Panc1 (cell line): Measurements from ENCODE around the gene SLC24A4. TPM values are rescaled to one million over a fixed set of nuclear protein-coding genes. Genes with fewer than 3 reads are reported as not detected.

Source experiments
- ATAC-seq: fragments of 200-7000 bp; cut with Tn5 transposase; 2 replicates; pipeline ENCODE4 v1.9.1; 2020; ENCODE audit warnings: mild to moderate bottlenecking, moderate library complexity
- BruUV-seq: library from RNA; stranded (reverse); fragments of 400-500 nt; replicated peaks from 2 replicates; lab custom pipeline; 2021; lab: Mats Ljungman, UMichigan
- CTCF ChIA-PET: fragments of 300-600 bp; sonication (Branson Sonifier 250); formaldehyde crosslinking; loops from one replicate; lab custom pipeline; 2022; ENCODE audit warnings: antibody characterized with exemption; lab: Charles Lee
- POLR2A ChIA-PET: fragments of 300-600 bp; sonication (Branson Sonifier 250); formaldehyde crosslinking; loops from one replicate; lab custom pipeline; 2022; ENCODE audit warnings: antibody characterized with exemption; lab: Charles Lee
- DNase-seq: peaks from one replicate; pipeline ENCODE4 v3.0.0-alpha.2; 2010; ENCODE audit warnings: low read depth, low spot score
- H3K27ac ChIP-seq: 2 replicates; pipeline ENCODE4 v1.5.1; 2011; ENCODE audit warnings: mild to moderate bottlenecking, low read length, inconsistent platforms
- H3K27me3 ChIP-seq: fragments of 200-500 bp; sonication (Bioruptor generic); 2 replicates; pipeline ENCODE4 v1.6.0; 2014; ENCODE audit warnings: low read length, inconsistent platforms; ENCODE audit not compliant: control insufficient read depth, insufficient read depth
- H3K36me3 ChIP-seq: fragments of 200-500 bp; sonication (Bioruptor generic); 2 replicates; pipeline ENCODE4 v1.5.1; 2014; ENCODE audit warnings: inconsistent platforms, mild to moderate bottlenecking, low read length, moderate library complexity; ENCODE audit not compliant: control insufficient read depth, insufficient read depth
- H3K4me1 ChIP-seq: 2 replicates; pipeline ENCODE4 v1.5.1; 2011; ENCODE audit warnings: inconsistent platforms, mild to moderate bottlenecking, low read length, moderate library complexity; ENCODE audit not compliant: control insufficient read depth, insufficient read depth
- H3K4me3 ChIP-seq, 2 experiments: 2 replicates each; pipeline ENCODE4 v1.5.1; 2011 to 2012; ENCODE audit warnings: low read depth in 2 of 2, low read length in 2 of 2, mild to moderate bottlenecking in 2 of 2, inconsistent platforms in 1 of 2, moderate library complexity in 1 of 2
- H3K9me3 ChIP-seq: fragments of 200-500 bp; sonication (Bioruptor generic); 2 replicates; pipeline ENCODE4 v1.5.1; 2014; ENCODE audit warnings: low read depth, mild to moderate bottlenecking, inconsistent platforms, low read length, moderate library complexity; ENCODE audit not compliant: control insufficient read depth, insufficient read depth
- POLR2AphosphoS5 ChIP-seq: IDR thresholded peaks from 2 replicates; pipeline ENCODE4 v1.6.1; 2012; ENCODE audit warnings: mild to moderate bottlenecking, low read depth, low read length, moderate library complexity
- SIN3A ChIP-seq: IDR thresholded peaks from 2 replicates; pipeline ENCODE4 v1.6.1; 2012; ENCODE audit warnings: low read depth, mild to moderate bottlenecking, low read length, moderate library complexity, borderline replicate concordance; ENCODE audit not compliant: insufficient read depth
- TCF7L2 ChIP-seq: IDR thresholded peaks from 2 replicates; pipeline ENCODE4 v1.6.1; 2011; ENCODE audit warnings: mild to moderate bottlenecking, low read depth, low read length, inconsistent platforms
- in situ Hi-C: cut with HindIII; loops from 2 replicates; pipeline ENCODE4 v1.10.0; 2016; ENCODE audit warnings: low sequenced_read_pairs, low pct_unique_long_range_greater_than_20kb
- intact Hi-C: fragments of 100-400 bp; cut with micrococcal nuclease; formaldehyde crosslinking; loops from one replicate; pipeline ENCODE4 v1.10.0; 2022; ENCODE audit not compliant: unreplicated experiment
- total RNA-seq: library from RNA; stranded (reverse); gene quantifications from one replicate; pipeline ENCODE4 v1.2.1, GENCODE V29; 2021; ENCODE audit not compliant: unreplicated experiment
- TF ChIP-seq, protein P1 (sequence below): fragments of 450-650 bp; IDR thresholded peaks from 2 replicates; pipeline ENCODE4 v1.5.1; 2017; ENCODE audit warnings: mild to moderate bottlenecking
- TF ChIP-seq, protein P2 (sequence below), 2 experiments: IDR thresholded peaks; 2 replicates each; pipeline ENCODE4 v1.6.1; 2011 to 2012; ENCODE audit warnings: low read depth in 2 of 2, control low read depth in 1 of 2, low read length in 1 of 2, mild to moderate bottlenecking in 1 of 2, moderate library complexity in 1 of 2; ENCODE audit not compliant: insufficient read depth in 1 of 2

Gene SLC24A4
- total RNA-seq, 1 experiment from 2014 or later, result not detected

DNA sequence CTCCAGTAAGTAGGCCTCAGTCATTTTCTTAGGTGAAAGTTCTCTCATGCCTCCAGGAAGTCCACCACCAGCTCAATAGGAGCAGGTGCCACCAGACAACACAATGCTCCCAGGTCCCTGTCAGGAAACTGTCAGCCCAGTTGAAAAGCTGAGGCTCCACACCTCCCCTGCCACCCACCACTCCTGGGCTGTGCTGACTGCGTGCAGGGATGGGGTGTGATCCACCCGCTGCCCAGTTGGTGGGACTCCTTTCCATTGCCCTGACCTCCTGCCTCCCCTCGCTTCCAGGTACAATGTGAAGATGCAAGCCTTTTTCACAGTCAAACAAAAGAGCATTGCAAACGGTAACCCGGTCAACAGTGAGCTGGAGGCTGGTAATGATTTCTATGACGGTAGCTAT lies 125.8 kb downstream of the SLC24A4 start:
- BruUV-seq, result no TSS peak

DNA sequence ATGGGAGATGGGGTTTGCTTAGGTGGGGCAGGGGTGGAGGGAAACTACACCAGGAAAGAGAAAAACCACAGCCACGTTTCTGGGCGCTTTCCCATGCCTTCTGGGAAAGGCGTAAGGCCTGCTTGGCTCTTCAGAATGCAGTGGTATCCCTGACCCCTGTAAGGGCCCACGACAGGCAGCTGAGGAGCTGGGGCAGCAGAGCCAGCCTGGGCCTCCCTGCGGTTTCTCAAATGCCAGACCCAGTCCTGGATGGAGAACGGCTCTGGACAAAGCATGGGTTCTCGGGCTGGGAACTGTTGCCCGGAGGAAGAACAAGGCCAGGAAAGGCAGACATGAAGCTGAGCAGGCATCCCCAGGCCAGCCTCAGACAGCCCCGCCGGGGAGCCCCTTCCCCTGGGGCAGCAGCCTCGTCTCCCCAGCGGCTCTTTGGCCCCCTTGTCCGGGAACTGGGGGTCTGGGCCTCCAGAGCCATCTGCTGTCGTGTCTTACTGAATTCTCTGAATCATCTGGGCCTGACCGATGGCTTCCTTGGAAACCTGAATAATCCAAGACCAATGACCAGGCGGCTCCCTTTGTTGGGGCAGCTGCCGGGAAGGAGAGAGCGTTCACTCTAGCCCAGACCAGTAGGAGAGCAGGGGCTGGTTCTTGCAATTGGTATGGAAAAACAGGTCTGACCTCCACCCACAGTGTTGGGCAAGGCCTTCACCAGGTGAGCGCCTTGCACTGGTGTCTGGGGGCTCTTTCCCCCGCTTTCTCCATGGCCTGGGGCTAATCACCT lies 126.6 kb downstream of the SLC24A4 start:
- Histone ChIP-seq H3K36me3 (no peaks in the 10 kb centered on the region), H3K4me3 (no peak overlapping the region), H3K27me3 (no peaks in the 10 kb centered on the region), H3K9me3 (no peaks in the 10 kb centered on the region), H3K4me1 (no peaks in the 10 kb centered on the region), H3K27ac (no peak overlapping the region)
- ATAC-seq, result no peak
- POLR2A ChIA-PET, result no interaction called here
- intact Hi-C loops, result no loop called here
- CTCF ChIA-PET, result no interaction called here
- no TSS peak for BruUV-seq
- no peak for DNase-seq
- in situ Hi-C loops, result no loop called here
- TF ChIP-seq TCF7L2, result no peak
- TF ChIP-seq POLR2AphosphoS5, result no peak
- TF ChIP-seq SIN3A, result no peak
- TF ChIP-seq, protein P1, sequence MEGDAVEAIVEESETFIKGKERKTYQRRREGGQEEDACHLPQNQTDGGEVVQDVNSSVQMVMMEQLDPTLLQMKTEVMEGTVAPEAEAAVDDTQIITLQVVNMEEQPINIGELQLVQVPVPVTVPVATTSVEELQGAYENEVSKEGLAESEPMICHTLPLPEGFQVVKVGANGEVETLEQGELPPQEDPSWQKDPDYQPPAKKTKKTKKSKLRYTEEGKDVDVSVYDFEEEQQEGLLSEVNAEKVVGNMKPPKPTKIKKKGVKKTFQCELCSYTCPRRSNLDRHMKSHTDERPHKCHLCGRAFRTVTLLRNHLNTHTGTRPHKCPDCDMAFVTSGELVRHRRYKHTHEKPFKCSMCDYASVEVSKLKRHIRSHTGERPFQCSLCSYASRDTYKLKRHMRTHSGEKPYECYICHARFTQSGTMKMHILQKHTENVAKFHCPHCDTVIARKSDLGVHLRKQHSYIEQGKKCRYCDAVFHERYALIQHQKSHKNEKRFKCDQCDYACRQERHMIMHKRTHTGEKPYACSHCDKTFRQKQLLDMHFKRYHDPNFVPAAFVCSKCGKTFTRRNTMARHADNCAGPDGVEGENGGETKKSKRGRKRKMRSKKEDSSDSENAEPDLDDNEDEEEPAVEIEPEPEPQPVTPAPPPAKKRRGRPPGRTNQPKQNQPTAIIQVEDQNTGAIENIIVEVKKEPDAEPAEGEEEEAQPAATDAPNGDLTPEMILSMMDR, result no peak
- TF ChIP-seq, protein P2, sequence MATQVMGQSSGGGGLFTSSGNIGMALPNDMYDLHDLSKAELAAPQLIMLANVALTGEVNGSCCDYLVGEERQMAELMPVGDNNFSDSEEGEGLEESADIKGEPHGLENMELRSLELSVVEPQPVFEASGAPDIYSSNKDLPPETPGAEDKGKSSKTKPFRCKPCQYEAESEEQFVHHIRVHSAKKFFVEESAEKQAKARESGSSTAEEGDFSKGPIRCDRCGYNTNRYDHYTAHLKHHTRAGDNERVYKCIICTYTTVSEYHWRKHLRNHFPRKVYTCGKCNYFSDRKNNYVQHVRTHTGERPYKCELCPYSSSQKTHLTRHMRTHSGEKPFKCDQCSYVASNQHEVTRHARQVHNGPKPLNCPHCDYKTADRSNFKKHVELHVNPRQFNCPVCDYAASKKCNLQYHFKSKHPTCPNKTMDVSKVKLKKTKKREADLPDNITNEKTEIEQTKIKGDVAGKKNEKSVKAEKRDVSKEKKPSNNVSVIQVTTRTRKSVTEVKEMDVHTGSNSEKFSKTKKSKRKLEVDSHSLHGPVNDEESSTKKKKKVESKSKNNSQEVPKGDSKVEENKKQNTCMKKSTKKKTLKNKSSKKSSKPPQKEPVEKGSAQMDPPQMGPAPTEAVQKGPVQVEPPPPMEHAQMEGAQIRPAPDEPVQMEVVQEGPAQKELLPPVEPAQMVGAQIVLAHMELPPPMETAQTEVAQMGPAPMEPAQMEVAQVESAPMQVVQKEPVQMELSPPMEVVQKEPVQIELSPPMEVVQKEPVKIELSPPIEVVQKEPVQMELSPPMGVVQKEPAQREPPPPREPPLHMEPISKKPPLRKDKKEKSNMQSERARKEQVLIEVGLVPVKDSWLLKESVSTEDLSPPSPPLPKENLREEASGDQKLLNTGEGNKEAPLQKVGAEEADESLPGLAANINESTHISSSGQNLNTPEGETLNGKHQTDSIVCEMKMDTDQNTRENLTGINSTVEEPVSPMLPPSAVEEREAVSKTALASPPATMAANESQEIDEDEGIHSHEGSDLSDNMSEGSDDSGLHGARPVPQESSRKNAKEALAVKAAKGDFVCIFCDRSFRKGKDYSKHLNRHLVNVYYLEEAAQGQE (IDR thresholded peaks at IDR 0.05; ENCODE audit: insufficient read depth in 1 of 2, low read depth in 2 of 2, low read length in 1 of 2), result no peak

More for the DNA sequence above, 125.8 kb downstream of the SLC24A4 start:
- H3K4me1 ChIP-seq, result no peaks in the 10 kb centered on the region
- intact Hi-C loops, result no loop called here
- no peak overlapping the region for H3K27ac ChIP-seq
- ATAC-seq, result no peak
- H3K27me3 ChIP-seq, result no peaks in the 10 kb centered on the region
- in situ Hi-C loops, result no loop called here
- TF ChIP-seq, protein P2 (IDR thresholded peaks at IDR 0.05; ENCODE audit: insufficient read depth in 1 of 2, low read depth in 2 of 2, low read length in 1 of 2), result no peak
- no peak for TF ChIP-seq SIN3A
- TF ChIP-seq TCF7L2, result no peak
- TF ChIP-seq POLR2AphosphoS5, result no peak
- TF ChIP-seq, protein P1, result no peak
- ChIA-PET CTCF (no interaction called here), POLR2A (no interaction called here)
- no peak for DNase-seq
- no peaks in the 10 kb centered on the region for H3K9me3 ChIP-seq
- no peaks in the 10 kb centered on the region for H3K36me3 ChIP-seq
- H3K4me3 ChIP-seq, result no peak overlapping the region
